PC-3 (cell line): Measurements from ENCODE around the gene SLIT1.

ENCODE experiments used
- CTCF ChIP-seq: fragments of 300-600 bp; sonication (generic); conservative IDR thresholded peaks from 2 replicates; pipeline ENCODE4 v1.5.1; 2017; ENCODE audit warnings: antibody characterized with exemption, low read depth, mild to moderate bottlenecking, low read length
- EZH2 ChIP-seq: fragments of 300-600 bp; sonication (generic); IDR thresholded peaks from one replicate; pipeline ENCODE4 v1.6.1; 2017; ENCODE audit warnings: antibody characterized with exemption, mild to moderate bottlenecking, low read length; ENCODE audit not compliant: unreplicated experiment
- EZH2phosphoT487 ChIP-seq: fragments of 300-600 bp; sonication (generic); IDR thresholded peaks from 2 replicates; pipeline ENCODE4 v1.6.1; 2018; ENCODE audit warnings: mild to moderate bottlenecking, antibody characterized with exemption, low read length, borderline replicate concordance

- TF ChIP-seq CTCF (no peak), EZH2 (no peak), EZH2phosphoT487 (no peak)
These were observed 116.7 kb downstream of the SLIT1 start for GRCh38 chr10:97069026-97069425.
